GM12878 (cell line): ENCODE measurements around the gene LRRC2. TPM values are rescaled to one million over a fixed set of nuclear protein-coding genes. Genes with fewer than 3 reads are reported as not detected.

Source experiments
- ATAC-seq: fragments of 200-7000 bp; cut with Tn5 transposase; 3 replicates; pipeline ENCODE4 v1.9.1; 2020; ENCODE audit warnings: mild to moderate bottlenecking, moderate library complexity
- BruUV-seq: library from RNA; stranded (reverse); fragments of 400-500 nt; replicated peaks from 2 replicates; lab custom pipeline; 2021; lab: Mats Ljungman, UMichigan
- CTCF ChIA-PET: fragments of 300-600 bp; sonication (Branson Sonifier 250); formaldehyde crosslinking; extraction: SDS; loops from one replicate; lab custom pipeline; 2021; ENCODE audit warnings: inconsistent platforms; lab: Yijun Ruan, JAX
- POLR2A ChIA-PET: fragments of 350-600 bp; formaldehyde crosslinking; extraction: SDS; loops from one replicate; lab custom pipeline; 2021; ENCODE audit warnings: inconsistent platforms; lab: Charles Lee
- RAD21 ChIA-PET: fragments of 300-600 bp; sonication (Branson Sonifier 250); formaldehyde crosslinking; loops from one replicate; lab custom pipeline; 2023; ENCODE audit warnings: antibody characterized with exemption; ENCODE audit not compliant: unreplicated experiment; lab: Charles Lee
- SMC1A ChIA-PET: fragments of 300-600 bp; sonication (Branson Sonifier 250); formaldehyde crosslinking; loops from one replicate; lab custom pipeline; 2023; ENCODE audit not compliant: unreplicated experiment, uncharacterized antibody; lab: Charles Lee
- DNase-seq: peaks from one replicate; pipeline ENCODE4 v3.0.0-alpha.2; 2011; ENCODE audit warnings: low read depth, low spot score
- FAIRE-seq: peaks from 3 replicates; lab custom pipeline; 2011; peaks lifted over from hg19 to GRCh38; lab: Jason Lieb, UNC
- H2AFZ ChIP-seq: 2 replicates; pipeline ENCODE4 v1.6.0; 2011; ENCODE audit warnings: low read depth, low read length, control low read depth; ENCODE audit not compliant: control insufficient read depth
- H3K27ac ChIP-seq: 2 replicates; pipeline ENCODE4 v1.5.1; 2011; ENCODE audit warnings: control low read depth; ENCODE audit not compliant: control insufficient read depth, insufficient read depth
- H3K27me3 ChIP-seq, 2 experiments: replicated peaks in 1 of 2; 2 replicates each; pipeline versions ENCODE4 v1.6.0 to v1.6.1; 2011; ENCODE audit warnings: low read length in 1 of 2; ENCODE audit not compliant: control insufficient read depth in 2 of 2, insufficient read depth in 2 of 2
- H3K36me3 ChIP-seq, 2 experiments: 2 replicates each; pipeline ENCODE4 v1.5.1; 2011; ENCODE audit warnings: low read length in 1 of 2; ENCODE audit not compliant: control insufficient read depth in 2 of 2, insufficient read depth in 2 of 2
- H3K4me1 ChIP-seq: 2 replicates; pipeline ENCODE4 v1.6.1; 2011; ENCODE audit warnings: mild to moderate bottlenecking, low read length, moderate library complexity, mixed read lengths; ENCODE audit not compliant: control insufficient read depth, insufficient read depth
- H3K4me2 ChIP-seq: 2 replicates; pipeline ENCODE4 v1.6.0; 2011; ENCODE audit warnings: control low read depth; ENCODE audit not compliant: control insufficient read depth, insufficient read depth
- H3K4me3 ChIP-seq: fragments of 200-600 bp; sonication (generic); 2 replicates; pipeline ENCODE4 v1.5.1; 2016
- H3K79me2 ChIP-seq: 2 replicates; pipeline ENCODE4 v1.6.0; 2011; ENCODE audit warnings: low read length; ENCODE audit not compliant: control insufficient read depth, insufficient read depth
- H3K9ac ChIP-seq: 2 replicates; pipeline ENCODE4 v1.8.0; 2011; ENCODE audit warnings: low read length, control low read depth, mixed read lengths; ENCODE audit not compliant: control insufficient read depth, insufficient read depth
- H3K9me3 ChIP-seq: replicated peaks from 3 replicates; pipeline ENCODE4 v1.5.1; 2011; ENCODE audit warnings: mild to moderate bottlenecking, low read length; ENCODE audit not compliant: control insufficient read depth, insufficient read depth
- H4K20me1 ChIP-seq: 2 replicates; pipeline ENCODE4 v1.6.0; 2011; ENCODE audit not compliant: control insufficient read depth, insufficient read depth
- BRCA1 ChIP-seq: IDR thresholded peaks from 2 replicates; pipeline ENCODE4 v1.6.1; 2011; ENCODE audit warnings: low read depth, low read length, improper control_type of control experiment
- CBX5 ChIP-seq: sonication (generic); IDR thresholded peaks from 2 replicates; pipeline ENCODE4 v1.6.1; 2016; ENCODE audit warnings: low read depth, moderate library complexity, mild to moderate bottlenecking, inconsistent platforms
- CEBPB ChIP-seq, 2 experiments: fragments of 150-350 bp in 1 of 2; IDR thresholded peaks; 2 replicates each; pipeline ENCODE4 v1.6.1; 2012 to 2014; ENCODE audit warnings: low read depth in 2 of 2, low read length in 2 of 2, borderline replicate concordance in 1 of 2, inconsistent platforms in 1 of 2
- CEBPZ ChIP-seq: fragments of 150-350 bp; IDR thresholded peaks from 2 replicates; pipeline ENCODE4 v1.6.1; 2016; ENCODE audit warnings: low read depth, low read length
- CHD1 ChIP-seq: IDR thresholded peaks from 2 replicates; pipeline ENCODE4 v1.6.1; 2012; ENCODE audit warnings: low read depth, low read length, improper control_type of control experiment
- CUX1 ChIP-seq: IDR thresholded peaks from 2 replicates; pipeline ENCODE4 v1.6.1; 2012; ENCODE audit warnings: improper control_type of control experiment, low read depth, low read length; ENCODE audit not compliant: insufficient replicate concordance
- ESRRA ChIP-seq: IDR thresholded peaks from 2 replicates; pipeline ENCODE4 v1.6.1; 2012; ENCODE audit warnings: mild to moderate bottlenecking, low read length, improper control_type of control experiment
- MEF2A ChIP-seq: IDR thresholded peaks from 2 replicates; pipeline ENCODE4 v1.6.1; 2011; ENCODE audit warnings: low read depth, mild to moderate bottlenecking, low read length, moderate library complexity; ENCODE audit not compliant: insufficient read depth
- TCF3 ChIP-seq: IDR thresholded peaks from 2 replicates; pipeline ENCODE4 v1.6.1; 2012; ENCODE audit warnings: low read depth, mild to moderate bottlenecking, low read length, borderline replicate concordance; ENCODE audit not compliant: insufficient read depth
- WGBS: methylation state at CpG from one replicate; pipeline ENCODE4 v1.1.6; 2016; ENCODE audit warnings: low lambda C conversion rate; ENCODE audit not compliant: insufficient replicate concordance, insufficient coverage; ENCODE audit errors: missing lambda C conversion rate; 5-methylcytosine and 5-hydroxymethylcytosine counted together
- in situ Hi-C: fragments of 300-500 bp; cut with MboI; formaldehyde crosslinking; loops from 9 replicates; pipeline ENCODE4 v1.14.3; 2018; ENCODE audit warnings: mixed read lengths
- intact Hi-C: fragments of 100-400 bp; cut with micrococcal nuclease; formaldehyde crosslinking; loops from one replicate; pipeline ENCODE4 v1.14.2; 2022; ENCODE audit not compliant: unreplicated experiment
- polyA plus RNA-seq, 11 experiments: library from polyadenylated mRNA; depleted of rRNA in 4 of 11; unstranded in 6 of 11; stranded (reverse) in 5 of 11; fragments of >200 nt; fragmentation: Nextera tagmentation in 4 of 11; fragmentation: Illumina TruSeq in 1 of 11; extraction: Ambion mirVana in 4 of 11; extraction: Trizol in 1 of 11; gene quantifications; 1 replicate in 1 of 11; 2 replicates in 10 of 11; pipeline versions ENCODE4 v1.2.1 to v1.2.3, GENCODE V29; 2011 to 2016; ENCODE audit warnings: inconsistent platforms in 2 of 11, missing spikeins in 2 of 11, low read depth in 1 of 11
- total RNA-seq, 4 experiments: library from RNA; depleted of rRNA in 3 of 4; stranded (reverse); fragments of >200 nt in 3 of 4; fragmentation: Illumina TruSeq in 1 of 4; extraction: Trizol in 1 of 4; gene quantifications; 2 replicates each; pipeline versions ENCODE4 v1.2.1 to v1.2.3, GENCODE V29; 2013 to 2021

The LRRC2 gene
- total and polyA plus RNA-seq, 10 of the 15 experiments (the other 5 are each of a cell fraction or from before 2014, with no cell fraction given) = not detected

- no peak for TF ChIP-seq TCF3
- no peak for TF ChIP-seq CHD1
- no peak for TF ChIP-seq CUX1
Observed at GRCh38 chr3:46485779-46486175, 80.3 kb downstream of the LRRC2 start (continued).

- no peaks in the 10 kb centered on the region for H3K9me3 ChIP-seq
- H3K27ac ChIP-seq = no peak overlapping the region
- H4K20me1 ChIP-seq = no peaks in the 10 kb centered on the region
- no peaks in the 10 kb centered on the region for H3K79me2 ChIP-seq
- H3K4me3 ChIP-seq = no peak overlapping the region
- no peak overlapping the region for H2AFZ ChIP-seq
- POLR2A ChIA-PET = no interaction called here
- ATAC-seq (no peak), DNase-seq (no peak), FAIRE-seq (no peak)
- in situ Hi-C loops = loop anchor here (5.0 kb wide), 2 partner anchors 72 to 142 kb away; no protein-coding TSS in a partner anchor
- no peaks in the 10 kb centered on the region for H3K36me3 ChIP-seq
- SMC1A ChIA-PET = interaction anchor here (1.2 kb wide), 1 partner anchor 73 kb away, joined by 3 read pairs; no protein-coding TSS in a partner anchor
- WGBS = 38% methylated on average over 10 of the region's 10 CpGs
- RAD21 ChIA-PET = no interaction called here
- H3K4me2 ChIP-seq = no peak overlapping the region
- peaks cover 2 to 4% of the 10 kb centered on the region in 2 experiments for H3K27me3 ChIP-seq
- H3K4me1 ChIP-seq = peaks cover 5% of the 10 kb centered on the region
- intact Hi-C loops = no loop called here
- BruUV-seq = no TSS peak
- no peak overlapping the region for H3K9ac ChIP-seq
- CTCF ChIA-PET = interaction anchor here (0.8 to 11.0 kb wide), 5 partner anchors 10 to 186 kb away, joined by 3 to 207 read pairs (median 4); no protein-coding TSS in a partner anchor
- TF ChIP-seq CEBPB (IDR thresholded peaks at IDR 0.05; ENCODE audit: borderline replicate concordance in 1 of 2, low read depth in 2 of 2, low read length in 2 of 2) (no peak), MEF2A (no peak), BRCA1 (no peak), ESRRA (no peak), CBX5 (no peak), CEBPZ (no peak)
Observed at GRCh38 chr3:46484911-46485778, 81.0 kb downstream of the LRRC2 start.
